IPS-15b (cell line): ENCODE data around the gene MAPRE2.

ENCODE experiments used
- H3K27me3 ChIP-seq: one replicate; pipeline ENCODE4 v1.6.1; 2013; ENCODE audit warnings: low read length; ENCODE audit not compliant: control insufficient read depth, insufficient read depth
- H3K36me3 ChIP-seq: one replicate; pipeline ENCODE4 v1.6.1; 2013; ENCODE audit warnings: low read length; ENCODE audit not compliant: control insufficient read depth, insufficient read depth
- H3K4me1 ChIP-seq: one replicate; pipeline ENCODE4 v1.6.1; 2013; ENCODE audit warnings: mild to moderate bottlenecking, low read length; ENCODE audit not compliant: control insufficient read depth, insufficient read depth
- H3K4me3 ChIP-seq: one replicate; pipeline ENCODE4 v1.5.1; 2013; ENCODE audit warnings: low read depth, low read length
- H3K9ac ChIP-seq: one replicate; pipeline ENCODE4 v1.6.1; 2013; ENCODE audit warnings: low read depth, mild to moderate bottlenecking, low read length
- H3K9me3 ChIP-seq: one replicate; pipeline ENCODE4 v1.6.1; 2013; ENCODE audit warnings: mild to moderate bottlenecking, low read length; ENCODE audit not compliant: control insufficient read depth, insufficient read depth

Gene MAPRE2

DNA sequence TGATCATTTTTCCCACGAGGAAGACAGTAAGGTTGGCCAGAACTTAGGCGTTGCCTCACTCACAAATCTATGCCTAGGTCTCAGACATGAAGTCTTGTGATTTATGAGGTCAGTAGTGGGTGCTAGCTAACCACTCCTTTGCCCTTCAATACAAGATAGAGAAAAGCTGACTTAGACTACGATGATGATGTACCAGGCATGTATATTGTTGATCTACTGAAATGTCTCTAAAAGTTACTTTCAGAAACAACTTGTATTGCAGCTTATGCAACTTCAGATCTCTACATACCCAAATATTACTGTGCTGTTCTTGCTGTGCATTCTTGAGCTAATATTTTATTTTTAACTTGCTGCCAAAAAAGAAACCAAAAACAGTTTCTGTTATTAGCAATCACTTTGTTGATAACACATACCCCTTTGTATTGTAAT, 30.6 kb downstream of the MAPRE2 start:
- Histone ChIP-seq H3K36me3 (no peaks in the 10 kb centered on the region), H3K4me1 (peaks cover 11% of the 10 kb centered on the region), H3K9me3 (no peaks in the 10 kb centered on the region), H3K27me3 (no peaks in the 10 kb centered on the region), H3K9ac (no peak overlapping the region), H3K4me3 (no peak overlapping the region)

- no peaks in the 10 kb centered on the region for H3K27me3 ChIP-seq
- H3K9ac ChIP-seq = no peak overlapping the region
- H3K36me3 ChIP-seq = no peaks in the 10 kb centered on the region
- H3K9me3 ChIP-seq = no peaks in the 10 kb centered on the region
- no peak overlapping the region for H3K4me3 ChIP-seq
- H3K4me1 ChIP-seq = peaks cover 11% of the 10 kb centered on the region
These were observed 31.4 kb downstream of the MAPRE2 start for GRCh38 chr18:35072616-35073015.

- Histone ChIP-seq H3K9me3 (no peaks in the 10 kb centered on the region), H3K9ac (no peak overlapping the region), H3K36me3 (no peaks in the 10 kb centered on the region), H3K27me3 (no peaks in the 10 kb centered on the region), H3K4me3 (no peak overlapping the region), H3K4me1 (peaks cover 11% of the 10 kb centered on the region)
These were observed 32.2 kb downstream of the MAPRE2 start for GRCh38 chr18:35073186-35074105.

DNA sequence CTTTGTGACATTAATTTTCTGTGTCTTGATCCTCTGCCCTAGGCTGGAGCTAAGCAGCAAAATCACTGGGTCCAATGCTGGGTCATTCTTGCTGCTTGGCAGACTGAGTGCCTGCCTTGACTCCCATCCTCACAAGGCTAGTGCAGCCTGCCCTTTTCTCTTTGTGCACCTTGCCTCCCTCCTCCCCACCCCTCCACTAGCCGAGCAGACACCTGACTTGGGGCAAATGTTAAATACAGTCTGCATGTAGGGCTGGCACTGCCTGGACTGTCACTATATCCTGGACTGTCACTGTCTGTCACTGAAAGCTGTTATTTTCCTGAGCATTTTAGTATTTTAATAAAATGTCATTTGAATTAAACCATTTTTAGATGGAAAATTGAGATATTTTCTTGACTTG, 33.4 kb downstream of the MAPRE2 start:
- H3K27me3 ChIP-seq = no peaks in the 10 kb centered on the region
- no peaks in the 10 kb centered on the region for H3K9me3 ChIP-seq
- H3K9ac ChIP-seq = no peak overlapping the region
- no peak overlapping the region for H3K4me3 ChIP-seq
- peaks cover 11% of the 10 kb centered on the region for H3K4me1 ChIP-seq
- no peaks in the 10 kb centered on the region for H3K36me3 ChIP-seq

DNA sequence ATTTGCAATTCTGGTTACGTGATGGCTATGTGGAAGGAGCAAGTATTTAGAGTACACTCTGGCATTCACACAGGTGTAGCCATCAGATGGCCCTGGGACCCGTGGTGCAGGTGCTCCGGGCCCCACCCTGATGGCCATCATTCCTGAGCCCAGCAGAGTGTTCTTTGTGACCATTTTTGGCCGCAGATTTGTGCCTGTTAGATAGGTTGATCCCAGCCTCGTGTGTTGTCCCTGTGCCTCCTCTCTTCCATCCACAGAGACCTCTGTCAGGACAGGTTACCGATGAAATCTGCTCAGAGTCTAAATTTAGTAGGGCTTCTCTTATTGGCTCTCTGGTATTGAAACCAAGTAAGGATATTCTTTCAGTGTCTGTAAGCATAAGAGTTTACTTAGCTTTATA, 33.9 kb downstream of the MAPRE2 start:
- Histone ChIP-seq H3K9me3 (no peaks in the 10 kb centered on the region), H3K27me3 (no peaks in the 10 kb centered on the region), H3K4me1 (peaks cover 11% of the 10 kb centered on the region), H3K4me3 (no peak overlapping the region), H3K9ac (no peak overlapping the region), H3K36me3 (no peaks in the 10 kb centered on the region)

GRCh38 chr18:35076135-35076924, 35.1 kb downstream of the MAPRE2 start:
- peaks cover 11% of the 10 kb centered on the region for H3K4me1 ChIP-seq

DNA sequence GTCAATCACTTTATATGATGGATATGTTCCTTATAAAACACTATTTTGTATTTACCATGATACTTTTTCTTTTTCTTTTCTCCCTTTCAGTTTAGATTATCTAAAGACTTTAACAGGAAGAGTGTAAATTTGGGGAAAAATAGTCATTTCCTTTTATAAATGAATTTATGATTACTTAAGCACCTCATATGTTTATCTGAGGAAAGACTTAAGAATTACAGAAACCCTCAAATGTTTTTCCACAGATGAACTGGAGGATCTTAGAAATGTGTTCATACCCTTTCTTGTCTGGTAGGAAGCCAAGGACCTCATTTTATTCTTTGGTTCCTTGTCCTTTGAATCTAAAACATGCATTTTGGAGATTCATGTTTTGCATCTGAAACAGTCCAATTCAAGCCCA, 36.7 kb downstream of the MAPRE2 start:
- Histone ChIP-seq H3K36me3 (no peaks in the 10 kb centered on the region), H3K4me3 (no peak overlapping the region), H3K27me3 (no peaks in the 10 kb centered on the region), H3K4me1 (peaks cover 11% of the 10 kb centered on the region), H3K9ac (no peak overlapping the region), H3K9me3 (no peaks in the 10 kb centered on the region)

More at GRCh38 chr18:35076135-35076924, 35.1 kb downstream of the MAPRE2 start:
- no peak overlapping the region for H3K4me3 ChIP-seq
- no peaks in the 10 kb centered on the region for H3K27me3 ChIP-seq
- H3K36me3 ChIP-seq = no peaks in the 10 kb centered on the region
- H3K9me3 ChIP-seq = no peaks in the 10 kb centered on the region
- H3K9ac ChIP-seq = no peak overlapping the region

DNA sequence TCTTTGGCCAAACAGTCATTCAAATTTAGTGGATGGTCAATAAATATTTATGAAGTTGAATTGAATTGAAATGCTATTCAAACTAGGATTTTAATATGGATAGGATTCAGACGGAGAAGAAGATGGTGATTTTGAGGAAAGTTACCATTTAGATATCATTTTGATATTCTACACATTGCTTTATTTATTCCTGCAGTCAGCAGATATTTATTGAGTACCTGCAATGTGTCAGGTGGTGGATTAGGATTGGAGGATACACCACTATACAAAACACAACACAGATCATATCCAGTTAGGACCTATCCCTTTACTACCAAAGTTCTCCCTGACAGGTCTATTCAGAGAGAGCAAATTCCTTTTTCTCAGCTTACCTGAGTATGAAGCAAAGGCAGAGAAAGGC, 38.8 kb downstream of the MAPRE2 start:
- Histone ChIP-seq H3K27me3 (no peaks in the 10 kb centered on the region), H3K4me3 (no peak overlapping the region), H3K4me1 (peaks cover 11% of the 10 kb centered on the region), H3K9me3 (no peaks in the 10 kb centered on the region), H3K36me3 (no peaks in the 10 kb centered on the region), H3K9ac (no peak overlapping the region)

GRCh38 chr18:35083174-35083712, 42.0 kb downstream of the MAPRE2 start:
- no peak overlapping the region for H3K4me3 ChIP-seq
- no peaks in the 10 kb centered on the region for H3K9me3 ChIP-seq
- H3K9ac ChIP-seq = no peak overlapping the region
- no peaks in the 10 kb centered on the region for H3K27me3 ChIP-seq
- H3K4me1 ChIP-seq = no peaks in the 10 kb centered on the region
- no peaks in the 10 kb centered on the region for H3K36me3 ChIP-seq

GRCh38 chr18:35084494-35085449, 43.6 kb downstream of the MAPRE2 start:
- H3K9ac ChIP-seq = no peak overlapping the region
- no peaks in the 10 kb centered on the region for H3K27me3 ChIP-seq
- H3K4me3 ChIP-seq = no peak overlapping the region
- H3K4me1 ChIP-seq = no peaks in the 10 kb centered on the region
- H3K9me3 ChIP-seq = no peaks in the 10 kb centered on the region
- no peaks in the 10 kb centered on the region for H3K36me3 ChIP-seq
